HG03095 (cell line): ENCODE results near the gene RFX6.
"Not testable (repeated sequence)": the region's sequence is repeated elsewhere in the genome, so short reads cannot be mapped to it uniquely, and the experiment has no call there.

Experiments
- ATAC-seq: cut with Tn5 transposase; IDR thresholded peaks from one replicate; pipeline ENCODE4 v1.9.1; 2021; ENCODE audit warnings: moderate library complexity; ENCODE audit not compliant: unreplicated experiment

The RFX6 gene, protein sequence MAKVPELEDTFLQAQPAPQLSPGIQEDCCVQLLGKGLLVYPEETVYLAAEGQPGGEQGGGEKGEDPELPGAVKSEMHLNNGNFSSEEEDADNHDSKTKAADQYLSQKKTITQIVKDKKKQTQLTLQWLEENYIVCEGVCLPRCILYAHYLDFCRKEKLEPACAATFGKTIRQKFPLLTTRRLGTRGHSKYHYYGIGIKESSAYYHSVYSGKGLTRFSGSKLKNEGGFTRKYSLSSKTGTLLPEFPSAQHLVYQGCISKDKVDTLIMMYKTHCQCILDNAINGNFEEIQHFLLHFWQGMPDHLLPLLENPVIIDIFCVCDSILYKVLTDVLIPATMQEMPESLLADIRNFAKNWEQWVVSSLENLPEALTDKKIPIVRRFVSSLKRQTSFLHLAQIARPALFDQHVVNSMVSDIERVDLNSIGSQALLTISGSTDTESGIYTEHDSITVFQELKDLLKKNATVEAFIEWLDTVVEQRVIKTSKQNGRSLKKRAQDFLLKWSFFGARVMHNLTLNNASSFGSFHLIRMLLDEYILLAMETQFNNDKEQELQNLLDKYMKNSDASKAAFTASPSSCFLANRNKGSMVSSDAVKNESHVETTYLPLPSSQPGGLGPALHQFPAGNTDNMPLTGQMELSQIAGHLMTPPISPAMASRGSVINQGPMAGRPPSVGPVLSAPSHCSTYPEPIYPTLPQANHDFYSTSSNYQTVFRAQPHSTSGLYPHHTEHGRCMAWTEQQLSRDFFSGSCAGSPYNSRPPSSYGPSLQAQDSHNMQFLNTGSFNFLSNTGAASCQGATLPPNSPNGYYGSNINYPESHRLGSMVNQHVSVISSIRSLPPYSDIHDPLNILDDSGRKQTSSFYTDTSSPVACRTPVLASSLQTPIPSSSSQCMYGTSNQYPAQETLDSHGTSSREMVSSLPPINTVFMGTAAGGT

DNA sequence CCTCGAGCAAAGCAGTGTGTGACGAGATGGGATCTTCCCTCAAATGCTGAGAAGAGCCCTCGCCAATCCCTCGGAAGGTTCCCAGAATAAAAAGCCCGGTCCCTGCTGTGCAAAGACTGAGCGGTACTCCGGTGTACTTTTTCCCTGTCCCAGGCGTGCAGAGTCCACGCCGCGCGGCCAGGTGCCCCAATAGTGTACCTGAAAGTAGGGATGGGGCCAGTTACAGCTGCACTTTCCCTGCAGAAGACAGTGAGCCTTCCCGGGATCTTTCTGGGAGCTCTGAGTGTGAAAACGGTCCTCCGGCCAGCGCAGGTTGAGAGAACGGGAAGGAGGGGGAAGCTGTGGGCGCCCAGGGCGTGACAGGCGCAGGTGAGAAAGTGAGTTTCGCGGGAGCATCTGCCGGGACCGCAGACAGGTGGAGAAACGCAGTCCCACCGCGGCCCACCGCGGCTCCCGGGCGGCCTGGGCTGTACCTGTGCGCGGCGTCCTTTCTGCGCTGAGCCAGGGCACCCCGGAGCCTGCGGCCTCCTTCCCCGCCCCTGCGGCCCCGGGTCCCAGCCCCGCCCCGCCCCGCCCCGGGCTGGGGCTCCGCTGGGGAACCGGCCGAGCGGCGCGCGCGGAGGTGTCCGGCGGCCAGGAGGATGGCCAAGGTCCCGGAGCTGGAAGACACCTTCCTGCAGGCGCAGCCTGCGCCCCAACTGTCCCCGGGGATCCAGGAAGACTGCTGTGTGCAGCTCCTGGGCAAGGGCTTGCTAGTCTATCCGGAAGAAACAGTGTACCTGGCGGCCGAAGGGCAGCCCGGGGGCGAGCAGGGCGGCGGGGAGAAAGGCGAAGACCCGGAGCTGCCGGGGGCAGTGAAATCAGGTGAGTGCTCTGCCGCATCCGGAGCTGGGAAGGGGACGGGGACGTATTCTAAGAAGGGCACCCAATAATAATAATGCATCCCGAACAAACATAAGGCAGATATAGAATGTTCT is at the start of gene RFX6:
Gene RFX6 (plus strand): TSS at position 608 of the 977 bp plus-strand sequence. CDS start 34 bp downstream, at position 642.
- ATAC-seq, result no peak

DNA sequence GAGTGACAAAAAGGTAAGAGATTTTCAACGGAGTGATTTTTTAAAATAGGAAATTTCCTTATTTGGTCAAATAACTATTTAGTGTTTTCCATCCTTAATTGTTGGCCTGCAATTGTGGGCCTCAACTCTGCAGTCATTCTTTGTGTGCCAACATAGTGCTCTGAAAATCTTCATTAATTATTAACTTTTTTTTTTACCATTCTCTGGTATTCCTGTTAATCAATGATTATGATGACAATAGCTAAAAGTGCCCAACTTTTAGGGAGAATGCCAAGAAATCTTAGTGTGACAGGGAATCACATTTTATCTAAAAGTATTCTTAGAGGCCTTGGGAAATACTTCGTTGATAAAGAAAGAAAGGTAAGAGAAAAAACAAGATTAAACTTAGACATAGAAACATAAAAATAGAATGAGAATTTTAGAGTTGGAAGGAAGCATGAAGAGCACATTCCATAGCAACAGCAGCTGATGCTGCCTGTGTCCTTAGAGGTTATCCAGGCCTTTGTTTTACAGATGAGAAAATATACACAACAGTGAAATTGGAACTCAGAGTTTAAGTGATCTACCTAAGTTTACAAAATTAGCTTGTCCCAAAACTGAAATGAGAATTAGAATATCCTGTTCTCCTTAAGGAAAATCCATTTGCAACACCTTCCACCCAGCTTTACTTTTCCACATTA is 49.3 kb upstream of the RFX6 start:
- no peak for ATAC-seq

DNA sequence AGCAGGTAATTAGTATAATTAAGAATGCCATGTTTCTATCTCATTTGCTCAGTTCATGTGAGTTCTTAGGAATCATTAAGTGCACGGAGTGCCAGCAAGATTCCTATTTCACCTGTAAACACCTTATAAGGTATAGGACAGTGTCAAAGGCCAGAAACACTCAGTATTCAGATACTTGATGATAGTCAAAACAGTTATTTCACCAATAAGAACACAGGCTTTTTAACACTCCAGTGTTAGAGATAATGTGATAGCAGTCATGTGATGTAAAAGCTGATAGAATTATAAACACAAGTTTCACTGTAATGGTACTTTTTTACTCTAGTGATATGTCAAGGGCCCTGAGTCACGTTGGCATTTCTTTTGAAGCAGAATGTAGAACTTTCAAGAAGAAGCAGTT is 48.1 kb upstream of the RFX6 start, which contains the start of gene GPRC6A:
Gene GPRC6A (minus strand): TSS at position 101 of the 400 bp plus-strand sequence. CDS start 70 bp downstream, at position 31.
- ATAC-seq, result no peak

DNA sequence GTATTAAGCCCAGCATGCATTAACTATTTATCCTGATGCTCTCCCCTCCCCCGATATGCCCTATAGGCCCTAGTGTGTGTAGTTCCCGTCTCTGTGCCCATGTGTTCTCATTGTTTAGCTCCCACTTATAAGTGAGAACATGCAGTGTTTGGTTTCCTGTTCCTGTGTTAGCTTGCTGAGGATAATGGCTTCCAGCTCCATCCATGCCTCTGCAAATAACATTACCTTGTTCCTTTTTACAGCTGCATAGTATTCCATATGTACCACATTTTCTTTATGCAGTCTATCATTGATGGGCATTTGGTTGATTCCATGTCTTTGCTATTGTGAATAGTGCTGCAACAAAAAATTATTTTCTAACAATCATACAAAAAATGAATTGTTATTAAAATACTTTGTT is 42.5 kb upstream of the RFX6 start:
- not testable (repeated sequence) for ATAC-seq

DNA sequence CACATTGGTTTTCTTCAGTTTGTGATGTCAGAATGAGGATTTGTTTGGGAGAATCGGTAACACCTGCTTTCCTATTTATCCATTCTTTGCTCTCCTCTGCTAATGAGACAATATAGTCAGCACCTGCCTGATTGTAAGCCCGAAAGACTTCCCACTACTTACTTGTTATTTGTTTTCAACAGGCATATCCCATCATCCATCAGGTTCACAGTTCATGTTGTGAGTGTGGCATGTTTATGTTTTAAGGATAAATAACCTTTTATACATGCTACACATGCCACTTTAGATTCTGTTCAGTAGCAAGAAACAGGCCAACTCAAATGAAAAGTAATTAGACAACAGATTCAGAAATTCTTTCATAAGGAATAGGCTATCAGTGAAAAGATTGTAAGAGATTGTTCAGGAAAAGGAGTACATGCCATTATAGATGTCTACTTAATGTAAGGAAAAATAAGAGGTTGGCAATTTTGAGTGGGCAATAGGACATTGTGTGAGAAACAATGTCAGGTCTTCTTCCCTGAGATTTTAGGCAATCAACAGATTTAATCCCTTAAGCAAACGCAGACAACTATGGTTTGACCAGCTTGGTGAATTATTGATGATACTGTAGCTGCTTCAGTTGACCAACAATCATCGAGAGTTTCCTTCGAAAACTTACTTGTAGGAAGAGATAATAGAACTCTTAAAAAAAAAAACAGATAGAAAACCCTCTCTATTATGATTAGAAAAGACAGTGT is 40.3 kb upstream of the RFX6 start:
- no peak for ATAC-seq

DNA sequence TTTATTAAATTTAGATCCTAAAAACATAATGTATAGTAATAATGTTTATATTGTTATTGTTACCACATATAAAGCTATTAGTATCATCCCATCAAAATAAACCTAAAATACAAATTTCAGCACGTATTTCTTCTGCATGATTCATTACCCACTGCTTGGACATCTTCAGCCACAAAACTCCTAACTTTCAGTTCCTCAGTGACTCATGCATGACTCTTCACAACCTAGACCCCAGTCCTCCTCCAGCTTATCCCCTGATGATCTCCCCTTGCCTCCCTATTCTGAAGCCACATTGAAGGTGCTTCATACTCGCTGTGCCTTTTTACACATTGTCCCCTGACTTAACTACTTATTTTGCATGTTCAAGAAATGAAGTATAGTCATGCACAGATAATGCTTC is 37.0 kb upstream of the RFX6 start:
- ATAC-seq, result no peak

DNA sequence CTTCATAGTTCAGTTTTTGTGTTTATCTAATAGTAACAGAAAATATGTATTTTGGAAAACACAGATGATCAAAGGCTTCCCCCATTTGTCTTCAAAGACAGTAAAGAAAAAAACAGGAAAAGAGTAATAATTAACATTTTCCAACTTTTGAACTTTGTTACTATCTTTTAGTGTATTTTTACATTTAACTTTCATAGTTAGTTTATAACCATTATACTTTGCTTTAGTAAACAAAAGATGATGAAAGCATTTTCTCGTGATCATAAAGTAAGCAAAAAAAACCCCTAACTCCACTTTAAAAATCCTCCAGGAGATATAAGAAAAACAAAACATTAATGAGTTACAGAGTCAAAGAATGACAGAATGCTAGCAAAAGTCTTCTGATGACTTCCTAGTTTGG is 34.6 kb upstream of the RFX6 start:
- ATAC-seq, result no peak

DNA sequence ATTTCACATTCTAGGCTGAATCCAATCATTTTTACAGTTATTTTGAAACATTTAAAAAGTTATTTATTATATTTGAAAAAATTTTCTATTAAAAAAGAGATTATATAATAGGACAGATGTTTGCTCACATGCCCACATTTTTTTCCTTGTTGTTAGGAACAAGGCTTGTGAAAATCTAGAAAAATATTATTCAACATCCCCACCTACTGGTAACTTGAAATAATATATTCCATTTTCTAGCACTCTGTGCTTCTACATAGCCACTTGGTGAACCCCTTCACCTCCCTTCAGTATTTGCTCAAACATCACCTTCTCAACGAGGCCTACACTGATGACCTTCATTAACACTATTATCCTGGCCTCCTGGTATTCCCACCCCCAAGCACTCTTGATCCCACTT is 29.8 kb upstream of the RFX6 start:
- no peak for ATAC-seq

DNA sequence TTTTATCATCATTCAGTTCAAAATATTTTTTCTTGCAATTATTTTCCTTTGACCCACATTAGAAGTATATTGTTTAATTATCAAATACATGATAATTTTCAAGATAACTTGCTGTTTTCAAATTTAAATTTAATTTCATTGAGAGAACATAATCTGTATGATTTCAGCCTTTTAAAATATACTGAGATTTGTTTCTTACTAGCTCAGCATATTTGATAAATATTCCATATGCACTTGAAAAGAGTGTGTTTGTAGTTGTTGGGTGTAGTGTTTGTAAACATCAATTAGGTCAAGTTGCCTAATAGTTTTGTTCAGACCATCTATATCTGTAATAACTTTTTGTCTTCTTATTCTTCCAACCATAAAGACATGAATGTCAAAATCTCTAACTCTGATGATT is 19.0 kb upstream of the RFX6 start:
- no peak for ATAC-seq

DNA sequence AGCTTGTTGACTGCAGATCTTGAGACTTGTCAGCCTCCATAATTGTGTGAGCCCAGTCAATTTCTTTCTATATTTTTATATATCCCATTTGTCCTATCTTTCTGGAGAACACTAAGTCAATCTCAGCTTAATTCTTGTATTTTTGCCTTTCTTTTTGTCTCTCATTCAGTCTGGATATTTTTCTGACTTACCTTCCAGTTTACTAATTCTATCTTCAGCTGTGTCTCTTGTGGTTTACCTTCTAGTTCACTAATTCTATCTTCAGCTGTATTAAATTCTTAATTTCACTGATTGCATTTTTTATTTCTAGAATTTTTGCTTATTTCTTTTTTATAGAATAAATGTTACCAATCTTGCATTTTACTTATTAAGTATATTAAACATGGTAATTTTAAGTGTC is 17.8 kb upstream of the RFX6 start:
- no peak for ATAC-seq

DNA sequence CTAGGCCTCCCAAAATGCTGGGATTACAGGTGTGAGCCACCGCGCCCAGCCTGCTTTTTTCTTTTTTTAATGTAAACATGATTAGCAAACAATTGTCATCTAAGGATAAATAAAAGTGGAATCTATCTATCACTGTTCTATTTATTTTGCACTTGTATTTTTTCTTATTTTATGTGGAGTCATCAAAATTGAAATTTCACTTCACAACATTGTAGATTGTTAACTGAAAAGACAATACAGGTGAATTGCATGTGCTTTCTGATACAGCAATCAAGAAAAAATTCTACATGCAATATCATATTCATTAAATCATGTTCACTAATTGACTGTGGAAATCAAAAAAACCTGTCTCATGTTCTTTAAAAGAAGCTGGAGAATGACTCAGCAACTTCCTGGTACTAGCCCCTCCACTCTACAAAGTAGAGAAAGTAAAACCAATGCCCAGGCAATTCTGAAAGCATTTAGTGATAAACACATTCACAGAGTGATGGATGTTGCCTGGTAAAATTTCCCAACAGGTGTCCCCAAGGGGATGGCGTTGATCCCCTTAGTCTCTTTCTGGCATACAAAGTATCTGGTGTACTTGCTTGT is 10.7 kb upstream of the RFX6 start:
- peak; percentile 68 for ATAC-seq

DNA sequence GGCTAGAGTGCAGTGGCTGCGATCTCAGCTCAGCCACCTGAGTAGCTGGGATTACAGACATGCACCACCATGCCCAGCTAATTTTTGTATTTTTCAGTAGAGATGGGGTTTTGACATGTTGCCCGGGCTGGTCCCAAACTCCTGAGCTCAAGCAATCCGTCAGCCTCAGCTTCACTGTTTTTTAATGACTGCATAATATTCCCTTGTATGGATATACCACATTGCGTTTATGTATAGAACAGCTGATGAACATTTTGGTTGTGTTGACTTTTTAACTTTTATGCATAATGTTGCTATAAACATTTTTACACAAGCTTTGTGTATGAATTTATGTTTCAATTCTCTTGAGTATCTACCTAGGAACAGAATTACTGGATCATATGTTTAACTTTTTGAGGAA is 4.3 kb upstream of the RFX6 start:
- no peak for ATAC-seq

DNA sequence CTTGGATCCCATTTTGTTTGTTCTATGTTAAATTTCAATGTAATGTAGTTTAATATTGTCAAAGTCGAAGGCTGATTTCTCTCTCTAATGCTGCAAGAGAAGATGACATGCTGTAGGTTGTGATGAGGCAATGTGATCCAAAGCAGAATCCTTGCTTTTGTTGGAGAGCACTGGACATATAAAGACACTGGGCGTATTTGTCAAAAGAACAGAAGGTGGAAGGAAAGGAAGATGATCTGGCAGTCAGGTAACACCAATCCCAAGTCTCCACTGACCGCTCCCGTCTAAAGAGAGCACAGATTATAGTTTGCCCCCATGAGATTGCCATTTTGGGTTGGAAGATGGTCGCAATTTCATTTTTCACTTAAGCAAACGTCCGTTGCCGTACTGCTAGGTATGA is 935 bp upstream of the RFX6 start:
- ATAC-seq, result no peak

DNA sequence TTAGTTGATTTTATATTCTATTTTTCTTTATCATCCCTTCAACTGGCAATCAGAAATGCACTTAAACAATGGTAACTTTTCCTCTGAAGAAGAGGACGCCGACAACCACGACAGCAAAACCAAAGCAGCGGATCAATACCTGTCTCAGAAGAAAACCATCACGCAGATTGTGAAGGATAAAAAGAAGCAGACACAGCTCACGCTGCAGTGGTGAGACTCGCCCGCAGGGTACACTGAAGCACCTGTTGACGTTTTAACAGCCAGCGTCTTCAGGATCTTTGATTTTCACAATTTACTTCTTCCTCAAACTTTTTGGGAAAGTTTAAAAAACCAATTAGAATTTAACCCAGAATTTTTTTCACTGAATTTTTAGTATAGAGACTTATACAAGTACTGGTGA is 701 bp downstream of the RFX6 start:
- no peak for ATAC-seq

DNA sequence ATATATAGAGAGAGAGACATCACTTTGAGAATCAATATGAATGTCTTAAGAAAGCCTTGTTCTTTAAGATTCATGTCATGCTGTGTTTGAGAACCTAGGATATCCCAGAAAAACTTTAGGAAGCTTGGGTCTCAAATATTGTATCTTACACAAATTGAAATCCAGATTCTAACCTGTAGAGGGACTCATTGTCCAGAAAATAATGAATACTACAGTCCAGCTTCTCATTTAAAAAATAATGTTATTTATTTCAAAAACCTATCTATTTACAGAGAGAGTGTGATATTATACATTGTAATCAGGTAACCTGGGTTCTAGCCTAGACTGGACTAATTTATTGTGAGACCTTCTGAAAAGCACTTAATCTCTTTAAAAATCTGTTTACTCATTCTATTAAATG is 4.2 kb downstream of the RFX6 start:
- no peak for ATAC-seq

DNA sequence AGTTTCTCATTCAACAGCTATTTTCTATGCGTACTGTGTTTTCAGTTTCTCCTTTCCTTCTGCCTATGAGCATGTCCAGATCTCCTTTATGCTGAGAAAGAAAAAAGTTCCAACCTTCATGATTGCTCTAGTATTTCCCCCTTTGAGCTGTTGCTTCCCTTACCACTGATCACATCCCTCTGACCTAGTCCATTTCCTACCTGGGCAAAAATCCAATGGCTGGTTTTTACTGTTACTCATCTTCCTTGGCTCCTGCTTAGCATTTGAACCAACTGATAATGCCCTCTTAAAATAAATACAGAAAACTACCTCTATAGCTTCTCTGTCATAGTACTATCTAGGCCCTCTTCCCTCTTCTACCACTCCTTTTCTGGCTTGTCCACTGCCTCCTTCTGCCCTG is 6.0 kb downstream of the RFX6 start:
- ATAC-seq, result no peak

DNA sequence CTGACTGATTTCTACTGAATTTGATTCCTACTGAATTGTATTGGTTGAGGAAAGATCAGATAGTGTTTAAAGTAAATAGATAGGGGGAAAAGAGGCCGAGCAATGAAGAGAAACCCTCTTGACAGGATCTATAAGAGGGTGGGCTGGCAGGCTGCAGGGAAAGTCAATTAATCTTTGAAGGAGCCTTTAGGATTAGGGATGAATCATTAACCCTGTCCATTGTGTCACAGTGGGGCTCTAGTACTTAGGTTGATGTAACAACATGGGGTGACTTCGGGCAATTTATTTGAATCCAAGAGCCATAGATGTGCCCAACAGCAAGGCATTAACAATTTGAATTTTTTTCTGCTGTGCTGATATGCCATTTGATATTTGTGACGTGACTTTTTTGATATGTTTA is 7.5 kb downstream of the RFX6 start:
- no peak for ATAC-seq

DNA sequence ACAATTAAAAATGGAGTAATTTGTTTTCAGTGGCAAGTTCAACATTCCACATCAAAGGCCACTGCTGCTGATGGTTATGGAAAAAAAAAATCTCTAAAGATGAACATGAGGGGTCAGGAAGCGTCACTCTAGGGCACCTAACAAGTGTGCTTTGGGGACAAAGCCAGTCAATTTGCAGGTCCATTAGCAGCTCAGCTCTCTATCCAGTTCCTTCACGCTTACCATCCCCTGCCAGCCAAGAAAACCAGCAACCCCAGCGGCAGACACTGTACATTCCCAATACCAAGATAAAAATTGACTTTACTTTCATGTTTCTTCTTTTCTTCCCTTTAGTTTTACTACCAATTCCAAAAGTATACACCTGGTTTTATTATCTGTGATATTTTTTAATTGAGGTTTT is 10.1 kb downstream of the RFX6 start:
- ATAC-seq, result no peak

DNA sequence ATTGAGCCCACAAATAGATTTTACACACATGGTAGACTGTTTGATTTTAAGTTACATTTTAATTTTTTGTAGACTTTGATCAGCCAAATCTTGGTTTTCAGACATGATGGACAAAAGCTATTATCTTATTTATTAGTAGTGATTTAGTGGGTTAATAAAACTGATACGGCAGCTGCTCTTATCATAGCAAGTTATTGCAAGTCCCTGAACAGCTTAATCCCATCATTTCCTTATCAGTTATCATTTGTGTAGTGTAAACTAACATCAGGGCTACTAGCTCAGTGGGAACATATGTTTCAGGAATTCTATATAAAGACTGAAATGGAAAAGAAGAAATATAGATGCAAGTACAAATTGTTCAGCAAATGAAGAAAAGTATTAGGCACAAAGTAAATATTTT is 10.9 kb downstream of the RFX6 start:
- ATAC-seq, result no peak
